ES-I3 (cell line): ENCODE results near the gene MRTFB.
"Not testable (repeated sequence)": the region's sequence is repeated elsewhere in the genome, so short reads cannot be mapped to it uniquely, and the experiment has no call there.

ENCODE experiments used
- H3K36me3 ChIP-seq: 2 replicates; pipeline ENCODE4 v1.6.1; 2013; ENCODE audit warnings: mild to moderate bottlenecking, low read length, control low read depth, moderate library complexity; ENCODE audit not compliant: insufficient read depth
- H3K4me1 ChIP-seq: 2 replicates; pipeline ENCODE4 v1.6.1; 2013; ENCODE audit warnings: mild to moderate bottlenecking, control low read depth, low read length; ENCODE audit not compliant: insufficient read depth
- H3K9ac ChIP-seq: 2 replicates; pipeline ENCODE4 v1.6.1; 2013; ENCODE audit warnings: low read depth, mild to moderate bottlenecking, low read length, moderate library complexity
- H3K9me3 ChIP-seq: 2 replicates; pipeline ENCODE4 v1.6.1; 2013; ENCODE audit warnings: mild to moderate bottlenecking, low read length, moderate library complexity; ENCODE audit not compliant: control insufficient read depth, insufficient read depth

The MRTFB gene

GRCh38 chr16:14150796-14151195, 79.7 kb downstream of the MRTFB start:
- Histone ChIP-seq H3K36me3 (peaks cover 4% of the 10 kb centered on the region; the same call in 1 of the 2 replicates), H3K4me1 (no peaks in the 10 kb centered on the region), H3K9me3 (no peaks in the 10 kb centered on the region), H3K9ac (no peak overlapping the region)

GRCh38 chr16:14151256-14152030, 80.3 kb downstream of the MRTFB start:
- H3K9me3 ChIP-seq = no peaks in the 10 kb centered on the region
- H3K4me1 ChIP-seq = no peaks in the 10 kb centered on the region
- peaks cover 4% of the 10 kb centered on the region; the same call in 1 of the 2 replicates for H3K36me3 ChIP-seq
- no peak overlapping the region for H3K9ac ChIP-seq

GRCh38 chr16:14155572-14156190, 84.6 kb downstream of the MRTFB start:
- Histone ChIP-seq H3K36me3 (no peaks in the 10 kb centered on the region), H3K9ac (no peak overlapping the region), H3K9me3 (no peaks in the 10 kb centered on the region)

GRCh38 chr16:14164916-14165662, 94.0 kb downstream of the MRTFB start:
- Histone ChIP-seq H3K9me3 (no peaks in the 10 kb centered on the region), H3K36me3 (no peaks in the 10 kb centered on the region), H3K4me1 (no peaks in the 10 kb centered on the region), H3K9ac (no peak overlapping the region)

More at GRCh38 chr16:14155572-14156190, 84.6 kb downstream of the MRTFB start:
- H3K4me1 ChIP-seq = no peaks in the 10 kb centered on the region

- H3K9ac ChIP-seq = no peak overlapping the region
- no peaks in the 10 kb centered on the region for H3K36me3 ChIP-seq
- H3K4me1 ChIP-seq = no peaks in the 10 kb centered on the region
- no peaks in the 10 kb centered on the region for H3K9me3 ChIP-seq
Observed at GRCh38 chr16:14168146-14168545, 97.0 kb downstream of the MRTFB start.

GRCh38 chr16:14172200-14172809, 101.2 kb downstream of the MRTFB start:
- no peaks in the 10 kb centered on the region for H3K36me3 ChIP-seq
- no peaks in the 10 kb centered on the region for H3K4me1 ChIP-seq
- H3K9me3 ChIP-seq = no peaks in the 10 kb centered on the region; the same call in 1 of the 2 replicates

GRCh38 chr16:14175086-14175485, 104.0 kb downstream of the MRTFB start:
- Histone ChIP-seq H3K9me3 (no peaks in the 10 kb centered on the region; the same call in 1 of the 2 replicates), H3K9ac (no peak overlapping the region), H3K4me1 (no peaks in the 10 kb centered on the region), H3K36me3 (no peaks in the 10 kb centered on the region)

More at GRCh38 chr16:14172200-14172809, 101.2 kb downstream of the MRTFB start:
- H3K9ac ChIP-seq = no peak overlapping the region

- H3K9me3 ChIP-seq = no peaks in the 10 kb centered on the region; the same call in 1 of the 2 replicates
- H3K4me1 ChIP-seq = peaks cover 6% of the 10 kb centered on the region; the same call in 1 of the 2 replicates
- H3K9ac ChIP-seq = no peak overlapping the region
- no peaks in the 10 kb centered on the region for H3K36me3 ChIP-seq
Observed at GRCh38 chr16:14177704-14178103, 106.6 kb downstream of the MRTFB start.

- H3K4me1 ChIP-seq = peaks cover 6% of the 10 kb centered on the region; the same call in 1 of the 2 replicates
- H3K36me3 ChIP-seq = no peaks in the 10 kb centered on the region
- no peak overlapping the region for H3K9ac ChIP-seq
- no peaks in the 10 kb centered on the region; the same call in 1 of the 2 replicates for H3K9me3 ChIP-seq
Observed at GRCh38 chr16:14179116-14179515, 108.0 kb downstream of the MRTFB start.

GRCh38 chr16:14180481-14180944, 109.4 kb downstream of the MRTFB start:
- Histone ChIP-seq H3K4me1 (peaks cover 6% of the 10 kb centered on the region; the same call in 1 of the 2 replicates), H3K9ac (no peak overlapping the region), H3K36me3 (no peaks in the 10 kb centered on the region), H3K9me3 (no peaks in the 10 kb centered on the region)

- Histone ChIP-seq H3K9ac (no peak overlapping the region), H3K4me1 (peaks cover 15% of the 10 kb centered on the region), H3K36me3 (no peaks in the 10 kb centered on the region), H3K9me3 (no peaks in the 10 kb centered on the region)
Observed at GRCh38 chr16:14181371-14182050, 110.4 kb downstream of the MRTFB start.

- H3K4me1 ChIP-seq = peaks cover 28% of the 10 kb centered on the region
- no peak overlapping the region for H3K9ac ChIP-seq
- H3K9me3 ChIP-seq = no peaks in the 10 kb centered on the region
- no peaks in the 10 kb centered on the region for H3K36me3 ChIP-seq
Observed at GRCh38 chr16:14182999-14183398, 111.9 kb downstream of the MRTFB start.

- H3K9me3 ChIP-seq, H3K36me3 ChIP-seq, H3K9ac ChIP-seq: not testable (repeated sequence)
- H3K4me1 ChIP-seq = peaks cover 28% of the 10 kb centered on the region
Observed at GRCh38 chr16:14183962-14184361, 112.8 kb downstream of the MRTFB start.
